AG09319 (cell line): ENCODE results near the gene RUVBL1.
A peak's percentile ranks its signal among the peaks of the same experiment; 100 is the strongest.

ENCODE experiments used
- DNase-seq: peaks from one replicate; pipeline ENCODE4 v3.0.0-alpha.2; 2010; ENCODE audit warnings: low read depth; ENCODE audit errors: extremely low read depth
- CTCF ChIP-seq: IDR thresholded peaks from 2 replicates; pipeline ENCODE4 v1.5.1; 2011; ENCODE audit warnings: low read depth, mild to moderate bottlenecking, inconsistent platforms, low read length, moderate library complexity

The RUVBL1 gene

GRCh38 chr3:128073185-128073725, 50.4 kb downstream of the RUVBL1 start:
- TF ChIP-seq CTCF, result no peak
- DNase-seq, result no peak

GRCh38 chr3:128072454-128073184, 51.0 kb downstream of the RUVBL1 start:
- no peak for TF ChIP-seq CTCF
- DNase-seq, result no peak

GRCh38 chr3:128071771-128072453, 51.7 kb downstream of the RUVBL1 start:
- DNase-seq, result no peak
- no peak for TF ChIP-seq CTCF

GRCh38 chr3:128070898-128071591, 52.6 kb downstream of the RUVBL1 start:
- no peak for DNase-seq
- no peak for TF ChIP-seq CTCF

- no peak for DNase-seq
These were observed 54.3 kb downstream of the RUVBL1 start for GRCh38 chr3:128069271-128069670.

GRCh38 chr3:128068156-128068620, 55.4 kb downstream of the RUVBL1 start:
- peak; percentile 54 for TF ChIP-seq CTCF
- DNase-seq, result no peak

More at GRCh38 chr3:128069271-128069670, 54.3 kb downstream of the RUVBL1 start:
- TF ChIP-seq CTCF, result no peak
